Suprapubic skin (tissue), 3 donors: ENCODE measurements around the gene SDCBP2.

ENCODE experiments used
- CTCF ChIP-seq, 2 donors: fragments of 200-600 bp in 1 of 2; fragments of 450-650 bp in 1 of 2; sonication (generic) in 1 of 2; IDR thresholded peaks; one replicate each; pipeline ENCODE4 v1.5.1; 2016 to 2019; ENCODE audit warnings: antibody characterized with exemption in 2 of 2, mild to moderate bottlenecking in 1 of 2, moderate library complexity in 1 of 2
- EP300 ChIP-seq: sonication (generic); formaldehyde crosslinking; IDR thresholded peaks from one replicate; pipeline ENCODE4 v1.6.1; 2017; ENCODE audit warnings: antibody characterized with exemption
- POLR2A ChIP-seq, 2 donors: fragments of 450-650 bp; IDR thresholded peaks; one replicate each; pipeline ENCODE4 v1.6.1; 2017; ENCODE audit warnings: antibody characterized with exemption in 2 of 2, mild to moderate bottlenecking in 2 of 2, moderate library complexity in 2 of 2

GRCh38 chr20:1371830-1372539, 43.0 kb upstream of the SDCBP2 start:
- no peak for TF ChIP-seq CTCF (IDR thresholded peaks at IDR 0.05)
- TF ChIP-seq POLR2A (IDR thresholded peaks at IDR 0.05) = no peak
- TF ChIP-seq EP300 = no peak
